Natural killer cell (primary cell): ENCODE data around the gene MAN1C1. TPM values are rescaled to one million over a fixed set of nuclear protein-coding genes. Genes with fewer than 3 reads are reported as not detected.
A peak's percentile ranks its signal among the peaks of the same experiment; 100 is the strongest.

Experiments used
- ATAC-seq, 3 donors: fragments of 150-1000 bp in 2 of 3; fragments of 200-7000 bp in 1 of 3; cut with Tn5 transposase; 1 replicate in 1 of 3; 2 replicates in 2 of 3; pipeline ENCODE4 v1.10.0; 2021; ENCODE audit warnings: mild to moderate bottlenecking in 2 of 3, moderate library complexity in 2 of 3
- DNase-seq, 2 donors: peaks; one replicate each; pipeline versions ENCODE4 v3.0.0 to v3.0.0-alpha.2; 2013 to 2021; ENCODE audit warnings: mixed read lengths in 1 of 2
- H3K27ac ChIP-seq: one replicate; pipeline ENCODE4 v1.5.1; 2013; ENCODE audit warnings: mild to moderate bottlenecking, low read length
- H3K27me3 ChIP-seq: one replicate; pipeline ENCODE4 v1.6.1; 2013; ENCODE audit warnings: low read length; ENCODE audit not compliant: control insufficient read depth, insufficient read depth
- H3K36me3 ChIP-seq: one replicate; pipeline ENCODE4 v1.6.1; 2013; ENCODE audit warnings: low read length; ENCODE audit not compliant: control insufficient read depth, insufficient read depth
- H3K4me1 ChIP-seq: one replicate; pipeline ENCODE4 v1.6.1; 2013; ENCODE audit warnings: low read length; ENCODE audit not compliant: control insufficient read depth, insufficient read depth
- H3K4me3 ChIP-seq: one replicate; pipeline ENCODE4 v1.5.1; 2013; ENCODE audit warnings: low read length
- H3K9me3 ChIP-seq: one replicate; pipeline ENCODE4 v1.6.1; 2013; ENCODE audit warnings: low read length; ENCODE audit not compliant: control insufficient read depth, insufficient read depth
- H3K27ac Mint-ChIP-seq, 2 donors: one replicate each; pipeline ENCODE4 v1.8.0; 2022; ENCODE audit warnings: mild to moderate bottlenecking in 2 of 2, mixed read lengths in 2 of 2, moderate library complexity in 1 of 2
- H3K27me3 Mint-ChIP-seq, 2 donors: one replicate each; pipeline ENCODE4 v1.8.0; 2022; ENCODE audit warnings: low read depth in 2 of 2, mixed read lengths in 2 of 2
- H3K36me3 Mint-ChIP-seq: one replicate; pipeline ENCODE4 v1.8.0; 2022; ENCODE audit warnings: mixed read lengths
- H3K4me1 Mint-ChIP-seq, 2 donors: one replicate each; pipeline ENCODE4 v1.8.0; 2022; ENCODE audit warnings: mixed read lengths in 2 of 2
- H3K4me3 Mint-ChIP-seq: one replicate; pipeline ENCODE4 v1.8.0; 2022; ENCODE audit warnings: mild to moderate bottlenecking, moderate library complexity, mixed read lengths
- H3K9me3 Mint-ChIP-seq, 2 donors: one replicate each; pipeline ENCODE4 v1.8.0; 2022; ENCODE audit warnings: mixed read lengths in 2 of 2
- CTCF ChIP-seq: fragments of 200-600 bp; IDR thresholded peaks from one replicate; pipeline ENCODE4 v1.8.0; 2022; ENCODE audit warnings: antibody characterized with exemption
- WGBS: methylation state at CpG from one replicate; pipeline ENCODE4 v1.1.7; 2013; ENCODE audit warnings: missing lambda C conversion rate; ENCODE audit not compliant: insufficient coverage; 5-methylcytosine and 5-hydroxymethylcytosine counted together
- intact Hi-C: fragments of 100-400 bp; cut with micrococcal nuclease; formaldehyde crosslinking; loops from one replicate; pipeline ENCODE4 v1.14.2; 2022
- total RNA-seq, 4 donors: library from RNA; stranded (reverse); fragments of 120-200 nt in 1 of 4; gene quantifications; one replicate each; pipeline versions ENCODE4 v1.2.3 to v1.2.4, GENCODE V29; 2013 to 2022

MAN1C1 gene
- total RNA-seq, 3 donors from 2014 or later (not counting 1 experiment from before 2014, with no cell fraction given): 3.6 to 7.5 (median 7.1) TPM

- Mint-ChIP-seq H3K36me3 (no peaks in the 10 kb centered on the region), H3K27ac (peak overlapping the region; percentile 46 to 60), H3K4me1 (peaks cover 54 to 63% of the 10 kb centered on the region in 2 donors), H3K27me3 (peaks cover 0 to 2% of the 10 kb centered on the region in 2 donors), H3K4me3 (peak overlapping the region; percentile 80), H3K9me3 (no peaks in the 10 kb centered on the region)
- H3K27me3 ChIP-seq: no peaks in the 10 kb centered on the region
- intact Hi-C loops: no loop called here
- H3K4me1 ChIP-seq: peaks cover 31% of the 10 kb centered on the region
- TF ChIP-seq CTCF: no peak
- no peaks in the 10 kb centered on the region for H3K9me3 ChIP-seq
- H3K36me3 ChIP-seq: no peaks in the 10 kb centered on the region
- DNase-seq (peak; percentile 41 to 87), ATAC-seq (peak; percentile 70 to 91 (median 79))
- 24% methylated on average over 10 of the region's 11 CpGs for WGBS
- H3K4me3 ChIP-seq: no peak overlapping the region
- peak overlapping the region; percentile 34 for H3K27ac ChIP-seq
Observed at GRCh38 chr1:25675729-25676476, 59.3 kb downstream of the MAN1C1 start.

- intact Hi-C loops: no loop called here
- no peak for TF ChIP-seq CTCF
- Histone ChIP-seq H3K36me3 (no peaks in the 10 kb centered on the region), H3K9me3 (no peaks in the 10 kb centered on the region), H3K4me1 (peaks cover 31% of the 10 kb centered on the region), H3K27me3 (no peaks in the 10 kb centered on the region), H3K27ac (peak overlapping the region; percentile 0), H3K4me3 (no peak overlapping the region)
- no peaks in the 10 kb centered on the region for H3K36me3 Mint-ChIP-seq
- DNase-seq: peak in 1 of 2 donors; percentile 59
- H3K27me3 Mint-ChIP-seq: peaks cover 0 to 2% of the 10 kb centered on the region in 2 donors
- peak overlapping the region; percentile 60 to 67 for H3K27ac Mint-ChIP-seq
- no peaks in the 10 kb centered on the region for H3K9me3 Mint-ChIP-seq
- peak overlapping the region; percentile 80 for H3K4me3 Mint-ChIP-seq
- ATAC-seq: peak in 1 of 3 donors; percentile 1
- WGBS: 16% methylated on average over 3 of the region's 3 CpGs
- peaks cover 54 to 63% of the 10 kb centered on the region in 2 donors for H3K4me1 Mint-ChIP-seq
Observed at GRCh38 chr1:25676488-25676887, 59.9 kb downstream of the MAN1C1 start.

GRCh38 chr1:25677193-25677773, 60.7 kb downstream of the MAN1C1 start:
- Mint-ChIP-seq H3K27me3 (peaks cover 0 to 2% of the 10 kb centered on the region in 2 donors), H3K27ac (peak overlapping the region; percentile 60 to 67), H3K4me1 (peaks cover 54 to 62% of the 10 kb centered on the region in 2 donors), H3K36me3 (no peaks in the 10 kb centered on the region), H3K4me3 (peak overlapping the region; percentile 80), H3K9me3 (no peaks in the 10 kb centered on the region)
- ATAC-seq: no peak
- Histone ChIP-seq H3K27ac (no peak overlapping the region), H3K4me3 (no peak overlapping the region), H3K36me3 (no peaks in the 10 kb centered on the region), H3K9me3 (no peaks in the 10 kb centered on the region), H3K27me3 (no peaks in the 10 kb centered on the region), H3K4me1 (peaks cover 31% of the 10 kb centered on the region)
- WGBS: 93% methylated on average over 4 of the region's 6 CpGs
- peak in 1 of 2 donors; percentile 60 for DNase-seq
- intact Hi-C loops: no loop called here
- TF ChIP-seq CTCF: no peak
